Measurements from ENCODE around the gene H2BK1.

GRCh38 chr7:151191544-151191943, 18.7 kb downstream of the H2BK1 start:
- TF ChIP-seq, protein P1, sequence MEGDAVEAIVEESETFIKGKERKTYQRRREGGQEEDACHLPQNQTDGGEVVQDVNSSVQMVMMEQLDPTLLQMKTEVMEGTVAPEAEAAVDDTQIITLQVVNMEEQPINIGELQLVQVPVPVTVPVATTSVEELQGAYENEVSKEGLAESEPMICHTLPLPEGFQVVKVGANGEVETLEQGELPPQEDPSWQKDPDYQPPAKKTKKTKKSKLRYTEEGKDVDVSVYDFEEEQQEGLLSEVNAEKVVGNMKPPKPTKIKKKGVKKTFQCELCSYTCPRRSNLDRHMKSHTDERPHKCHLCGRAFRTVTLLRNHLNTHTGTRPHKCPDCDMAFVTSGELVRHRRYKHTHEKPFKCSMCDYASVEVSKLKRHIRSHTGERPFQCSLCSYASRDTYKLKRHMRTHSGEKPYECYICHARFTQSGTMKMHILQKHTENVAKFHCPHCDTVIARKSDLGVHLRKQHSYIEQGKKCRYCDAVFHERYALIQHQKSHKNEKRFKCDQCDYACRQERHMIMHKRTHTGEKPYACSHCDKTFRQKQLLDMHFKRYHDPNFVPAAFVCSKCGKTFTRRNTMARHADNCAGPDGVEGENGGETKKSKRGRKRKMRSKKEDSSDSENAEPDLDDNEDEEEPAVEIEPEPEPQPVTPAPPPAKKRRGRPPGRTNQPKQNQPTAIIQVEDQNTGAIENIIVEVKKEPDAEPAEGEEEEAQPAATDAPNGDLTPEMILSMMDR (conservative IDR thresholded peaks at IDR 0.05): no peak
- TF ChIP-seq ZFX (IDR thresholded peaks at IDR 0.05): no peak
